Ishikawa (cell line): ENCODE data around the gene STX7.

ENCODE experiments used
- CEBPB ChIP-seq: IDR thresholded peaks from 2 replicates; pipeline ENCODE4 v1.6.1; 2012
- CREB1 ChIP-seq: IDR thresholded peaks from 2 replicates; pipeline ENCODE4 v1.6.1; 2012; ENCODE audit warnings: low read depth
- EGR1 ChIP-seq: IDR thresholded peaks from 2 replicates; pipeline ENCODE4 v1.6.1; 2012
- EP300 ChIP-seq: IDR thresholded peaks from 2 replicates; pipeline ENCODE4 v1.6.1; 2012; ENCODE audit warnings: borderline replicate concordance
- FOXM1 ChIP-seq: IDR thresholded peaks from 2 replicates; pipeline ENCODE4 v1.6.1; 2012; ENCODE audit warnings: low read depth, borderline replicate concordance
- MAX ChIP-seq: IDR thresholded peaks from 2 replicates; pipeline ENCODE4 v1.6.1; 2012
- NFIC ChIP-seq: IDR thresholded peaks from 2 replicates; pipeline ENCODE4 v1.6.1; 2012
- RAD21 ChIP-seq: IDR thresholded peaks from 2 replicates; pipeline ENCODE4 v1.6.1; 2012; ENCODE audit warnings: low read depth
- REST ChIP-seq: IDR thresholded peaks from 2 replicates; pipeline ENCODE4 v1.6.1; 2012; ENCODE audit warnings: low read depth, mild to moderate bottlenecking
- TAF1 ChIP-seq: IDR thresholded peaks from 2 replicates; pipeline ENCODE4 v1.6.1; 2012; ENCODE audit warnings: low read depth, mild to moderate bottlenecking
- TEAD4 ChIP-seq: IDR thresholded peaks from 2 replicates; pipeline ENCODE4 v1.6.1; 2012
- USF1 ChIP-seq: IDR thresholded peaks from 2 replicates; pipeline ENCODE4 v1.6.1; 2012
- YY1 ChIP-seq: IDR thresholded peaks from 2 replicates; pipeline ENCODE4 v1.6.1; 2012; ENCODE audit warnings: low read depth
- ZBTB7A ChIP-seq: IDR thresholded peaks from 2 replicates; pipeline ENCODE4 v1.6.1; 2012; ENCODE audit warnings: low read depth

GRCh38 chr6:132404330-132404729 is 108.6 kb downstream of the STX7 start:
- TF ChIP-seq REST: no peak
- no peak for TF ChIP-seq USF1
- TF ChIP-seq MAX: no peak
- no peak for TF ChIP-seq CEBPB
- TF ChIP-seq EGR1: no peak
- TF ChIP-seq EP300: no peak
- TF ChIP-seq YY1: no peak
- TF ChIP-seq RAD21: no peak
- no peak for TF ChIP-seq CREB1
- TF ChIP-seq TAF1: no peak
- no peak for TF ChIP-seq FOXM1
- TF ChIP-seq NFIC: no peak
- TF ChIP-seq ZBTB7A: no peak
- no peak for TF ChIP-seq TEAD4
